ENCODE results near the gene VWA7.
A peak's percentile ranks its signal among the peaks of the same experiment; 100 is the strongest.

VWA7 gene

GRCh38 chr6:31778999-31779885 is 2.1 kb upstream of the VWA7 start:
- peaks cover 15% of the 10 kb centered on the region for H3K36me3 Mint-ChIP-seq (ENCODE audit: low read depth)
- H3K27ac Mint-ChIP-seq: no peak overlapping the region
- H3K4me3 Mint-ChIP-seq: no peak overlapping the region
- H3K4me1 Mint-ChIP-seq: peaks cover 27% of the 10 kb centered on the region
- H3K27me3 Mint-ChIP-seq (ENCODE audit: low read depth, poor library complexity): no peaks in the 10 kb centered on the region
- no peaks in the 10 kb centered on the region for H3K9me3 Mint-ChIP-seq
- TF ChIP-seq, protein P1, sequence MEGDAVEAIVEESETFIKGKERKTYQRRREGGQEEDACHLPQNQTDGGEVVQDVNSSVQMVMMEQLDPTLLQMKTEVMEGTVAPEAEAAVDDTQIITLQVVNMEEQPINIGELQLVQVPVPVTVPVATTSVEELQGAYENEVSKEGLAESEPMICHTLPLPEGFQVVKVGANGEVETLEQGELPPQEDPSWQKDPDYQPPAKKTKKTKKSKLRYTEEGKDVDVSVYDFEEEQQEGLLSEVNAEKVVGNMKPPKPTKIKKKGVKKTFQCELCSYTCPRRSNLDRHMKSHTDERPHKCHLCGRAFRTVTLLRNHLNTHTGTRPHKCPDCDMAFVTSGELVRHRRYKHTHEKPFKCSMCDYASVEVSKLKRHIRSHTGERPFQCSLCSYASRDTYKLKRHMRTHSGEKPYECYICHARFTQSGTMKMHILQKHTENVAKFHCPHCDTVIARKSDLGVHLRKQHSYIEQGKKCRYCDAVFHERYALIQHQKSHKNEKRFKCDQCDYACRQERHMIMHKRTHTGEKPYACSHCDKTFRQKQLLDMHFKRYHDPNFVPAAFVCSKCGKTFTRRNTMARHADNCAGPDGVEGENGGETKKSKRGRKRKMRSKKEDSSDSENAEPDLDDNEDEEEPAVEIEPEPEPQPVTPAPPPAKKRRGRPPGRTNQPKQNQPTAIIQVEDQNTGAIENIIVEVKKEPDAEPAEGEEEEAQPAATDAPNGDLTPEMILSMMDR (IDR thresholded peaks at IDR 0.05): no peak
- no peak for DNase-seq

- Mint-ChIP-seq H3K4me3 (no peak overlapping the region), H3K36me3 (ENCODE audit: low read depth) (peaks cover 11% of the 10 kb centered on the region), H3K4me1 (peaks cover 27% of the 10 kb centered on the region), H3K9me3 (no peaks in the 10 kb centered on the region), H3K27ac (no peak overlapping the region), H3K27me3 (ENCODE audit: low read depth, poor library complexity) (no peaks in the 10 kb centered on the region)
- TF ChIP-seq, protein P1 (IDR thresholded peaks at IDR 0.05): no peak
- no peak for DNase-seq
Observed at GRCh38 chr6:31778193-31778592, 1.1 kb upstream of the VWA7 start.

DNA sequence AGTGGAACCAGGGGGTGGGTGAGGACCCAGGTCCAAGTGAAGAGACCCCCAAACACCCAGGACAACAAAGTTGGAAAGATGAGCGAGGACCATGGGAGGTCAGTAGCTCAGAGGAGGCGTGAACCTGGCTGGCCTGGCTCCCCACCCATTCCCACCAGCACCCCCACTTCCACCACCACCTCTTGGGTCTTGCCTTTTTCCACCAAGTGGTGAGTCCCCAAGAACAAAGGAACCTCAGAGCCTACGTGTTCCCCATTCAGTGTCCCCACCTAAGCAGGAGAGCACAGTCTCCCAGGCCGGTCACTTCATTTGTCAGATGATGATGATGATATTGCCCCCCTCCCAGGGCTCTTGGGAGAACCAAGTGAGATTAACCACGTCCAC is 531 bp upstream of the VWA7 start:
- peaks cover 6% of the 10 kb centered on the region for H3K36me3 Mint-ChIP-seq (ENCODE audit: low read depth)
- H3K4me3 Mint-ChIP-seq: no peak overlapping the region
- H3K27ac Mint-ChIP-seq: no peak overlapping the region
- H3K9me3 Mint-ChIP-seq: no peaks in the 10 kb centered on the region
- TF ChIP-seq, protein P1 (IDR thresholded peaks at IDR 0.05): no peak
- H3K27me3 Mint-ChIP-seq (ENCODE audit: low read depth, poor library complexity): no peaks in the 10 kb centered on the region
- DNase-seq: no peak
- peaks cover 27% of the 10 kb centered on the region for H3K4me1 Mint-ChIP-seq

GRCh38 chr6:31776485-31776988 is 591 bp downstream of the VWA7 start:
- H3K36me3 Mint-ChIP-seq (ENCODE audit: low read depth): peaks cover 5% of the 10 kb centered on the region
- H3K9me3 Mint-ChIP-seq: no peaks in the 10 kb centered on the region
- TF ChIP-seq, protein P1 (IDR thresholded peaks at IDR 0.05): no peak
- H3K4me3 Mint-ChIP-seq: no peak overlapping the region
- H3K4me1 Mint-ChIP-seq: peaks cover 27% of the 10 kb centered on the region
- no peak overlapping the region for H3K27ac Mint-ChIP-seq
- DNase-seq: peak; percentile 33
- H3K27me3 Mint-ChIP-seq (ENCODE audit: low read depth, poor library complexity): no peaks in the 10 kb centered on the region

DNA sequence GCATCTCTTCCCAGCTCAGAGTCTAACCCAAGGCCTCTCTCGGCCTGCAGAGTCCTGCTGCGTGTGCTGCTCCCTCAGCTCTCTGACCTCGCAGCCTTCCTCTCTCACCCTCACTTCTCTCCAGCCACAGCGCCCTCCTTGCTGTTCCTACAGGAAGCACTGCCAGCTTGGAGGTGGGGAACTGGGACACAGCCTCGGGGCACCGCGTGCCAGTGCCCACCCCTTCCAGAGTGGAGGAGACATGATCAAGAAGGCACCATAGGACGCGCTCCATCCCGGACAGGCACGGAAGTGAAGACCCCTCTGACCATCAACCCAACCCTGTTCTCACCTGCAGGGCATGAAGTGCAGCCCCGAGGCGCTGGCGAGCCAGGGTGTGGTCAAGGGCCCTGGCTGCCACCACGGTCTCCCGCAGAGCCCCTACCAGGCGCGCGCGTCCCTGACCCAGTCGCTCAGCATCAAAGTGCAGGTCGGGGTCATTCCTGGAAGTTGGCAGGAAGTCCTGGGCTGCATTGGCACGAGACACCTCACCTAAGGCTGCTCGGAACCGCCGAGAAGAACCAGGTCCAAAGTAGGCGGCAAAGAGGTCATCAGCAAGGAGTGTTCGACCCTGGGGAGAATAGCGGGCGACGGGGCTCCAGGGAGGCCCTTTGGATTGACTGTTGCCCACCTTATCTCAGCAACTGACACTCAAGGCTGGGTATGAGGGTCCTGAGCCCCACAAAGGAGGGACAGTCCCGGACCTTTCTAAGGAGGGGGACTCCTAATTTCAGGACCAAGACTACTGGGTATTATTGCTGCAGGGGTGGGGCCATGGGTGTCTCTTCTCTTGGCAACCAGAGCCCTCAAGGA is 1.3 kb downstream of the VWA7 start:
- H3K36me3 Mint-ChIP-seq (ENCODE audit: low read depth): peaks cover under 1% of the 10 kb centered on the region
- peak overlapping the region; percentile 36 for H3K27ac Mint-ChIP-seq
- H3K27me3 Mint-ChIP-seq (ENCODE audit: low read depth, poor library complexity): no peaks in the 10 kb centered on the region
- DNase-seq: no peak
- no peaks in the 10 kb centered on the region for H3K9me3 Mint-ChIP-seq
- peaks cover 27% of the 10 kb centered on the region for H3K4me1 Mint-ChIP-seq
- TF ChIP-seq, protein P1 (IDR thresholded peaks at IDR 0.05): no peak
- no peak overlapping the region for H3K4me3 Mint-ChIP-seq
